GM18909 (cell line): ENCODE data around the gene MAD1L1.

Experiments
- ATAC-seq: cut with Tn5 transposase; IDR thresholded peaks from one replicate; pipeline ENCODE4 v1.9.1; 2021; ENCODE audit warnings: mild to moderate bottlenecking; ENCODE audit not compliant: unreplicated experiment, poor library complexity

MAD1L1 gene

DNA sequence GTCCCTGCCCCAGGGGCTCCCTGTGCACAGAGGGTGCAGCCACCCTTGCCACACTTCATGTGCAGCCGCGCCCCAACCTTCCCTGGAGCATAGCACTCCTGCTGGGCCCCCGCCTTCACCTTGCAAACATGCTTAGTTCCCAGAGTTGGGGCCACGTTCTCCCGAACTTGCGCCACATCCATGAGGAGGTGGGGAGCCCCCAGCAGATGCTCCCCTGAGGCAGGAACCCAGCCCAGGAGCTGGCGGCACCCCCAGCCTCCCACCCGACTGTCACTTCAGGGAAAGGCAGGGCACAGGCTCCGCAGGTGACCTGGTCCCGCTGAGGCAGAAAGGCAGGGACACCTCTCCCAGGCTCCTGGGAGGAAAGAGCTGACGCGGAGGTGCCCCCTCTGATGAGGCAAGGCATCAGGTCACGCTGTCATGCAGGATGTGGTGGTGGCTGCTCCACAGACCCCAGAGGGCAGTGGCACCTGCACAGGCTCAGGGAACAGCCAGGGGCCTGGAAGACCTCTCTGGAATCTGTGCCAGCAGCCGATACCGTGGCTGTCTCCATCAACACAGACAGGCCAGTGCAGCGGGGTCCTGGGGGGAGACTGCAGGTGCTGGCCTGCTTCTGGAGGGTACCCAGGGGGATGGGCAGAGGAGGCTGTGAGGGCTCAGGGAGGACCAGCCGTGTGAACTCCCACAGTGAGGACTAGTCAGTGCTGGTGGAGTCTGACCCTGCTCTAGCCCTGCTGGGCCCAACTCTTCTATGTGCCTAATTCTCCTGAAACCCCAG is 221.3 kb downstream of the MAD1L1 start:
- ATAC-seq: no peak

DNA sequence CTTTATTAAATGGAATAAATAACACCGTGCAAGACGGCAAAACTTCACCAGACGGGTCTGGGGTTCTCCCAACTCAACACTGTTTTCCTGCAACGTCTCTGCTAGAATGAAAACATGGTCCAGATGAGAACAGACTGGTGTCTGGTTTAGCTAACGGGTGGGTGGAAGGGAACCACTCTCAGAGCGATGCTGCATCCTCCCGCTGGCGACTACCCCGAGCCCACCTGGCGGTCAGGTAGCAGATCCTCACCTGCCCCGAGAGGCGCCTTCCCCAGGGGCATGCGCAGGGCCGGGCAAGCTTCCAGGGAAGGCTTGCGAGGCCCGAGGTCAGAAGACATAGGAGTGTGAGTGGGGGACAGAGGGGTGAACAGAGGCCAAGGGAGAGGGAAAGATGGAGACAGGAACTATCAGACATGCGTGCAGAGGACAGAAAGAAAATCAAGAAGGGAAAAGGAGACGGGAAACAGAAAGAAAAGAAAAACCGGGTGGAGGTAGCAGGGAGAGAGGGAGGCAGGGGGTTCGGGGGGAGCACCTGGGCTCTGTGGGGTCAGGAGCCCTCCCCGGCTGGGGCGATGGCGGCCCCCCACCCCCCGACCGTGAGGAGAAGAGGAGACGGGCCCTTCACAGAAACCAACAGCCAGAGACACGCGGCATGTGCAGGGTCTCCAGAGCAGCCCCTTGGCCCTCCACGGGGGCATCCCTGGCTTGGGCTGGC is 222.0 kb downstream of the MAD1L1 start:
- no peak for ATAC-seq

DNA sequence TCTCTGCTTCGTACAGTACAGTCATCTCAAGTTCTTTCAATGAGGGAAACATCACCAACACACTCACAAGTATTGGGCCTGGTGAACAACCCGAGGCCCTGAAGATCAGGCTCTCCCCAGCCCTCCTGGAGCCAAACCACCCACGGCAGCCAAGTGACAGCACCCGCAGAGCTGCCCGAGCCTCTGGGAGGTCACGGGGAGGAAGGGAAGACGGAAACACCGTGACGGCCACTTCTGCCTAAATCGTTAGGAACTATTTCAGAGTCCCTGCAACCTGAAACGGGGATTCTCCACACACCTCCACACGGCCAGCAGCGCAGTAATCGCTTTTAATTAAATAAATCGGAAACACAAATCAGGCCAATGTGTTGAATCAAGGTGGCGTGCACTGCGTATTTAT is 222.6 kb downstream of the MAD1L1 start:
- ATAC-seq: no peak

DNA sequence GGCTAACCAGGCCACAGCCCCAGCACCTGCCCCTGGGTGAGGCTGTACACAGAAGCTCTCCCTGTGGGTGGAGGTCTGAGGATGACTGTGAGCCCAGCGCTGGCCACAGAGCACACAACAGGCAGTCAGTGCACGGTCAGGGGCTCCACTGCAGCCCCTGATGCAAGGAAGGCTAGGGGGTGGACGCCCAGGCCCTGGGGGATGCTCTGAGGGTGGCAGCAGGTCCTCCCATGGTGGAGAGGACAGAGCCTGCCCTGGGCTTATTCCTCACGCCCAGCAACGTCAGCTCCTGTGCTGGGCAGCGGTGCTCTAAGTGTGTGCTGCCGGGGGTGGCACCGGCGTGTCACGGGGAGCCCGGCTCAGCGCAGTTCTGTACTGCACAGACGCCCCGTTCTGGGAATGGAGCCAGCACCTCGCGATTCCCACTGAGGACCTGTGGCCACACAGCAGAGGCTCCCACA is 223.2 kb downstream of the MAD1L1 start:
- no peak for ATAC-seq

DNA sequence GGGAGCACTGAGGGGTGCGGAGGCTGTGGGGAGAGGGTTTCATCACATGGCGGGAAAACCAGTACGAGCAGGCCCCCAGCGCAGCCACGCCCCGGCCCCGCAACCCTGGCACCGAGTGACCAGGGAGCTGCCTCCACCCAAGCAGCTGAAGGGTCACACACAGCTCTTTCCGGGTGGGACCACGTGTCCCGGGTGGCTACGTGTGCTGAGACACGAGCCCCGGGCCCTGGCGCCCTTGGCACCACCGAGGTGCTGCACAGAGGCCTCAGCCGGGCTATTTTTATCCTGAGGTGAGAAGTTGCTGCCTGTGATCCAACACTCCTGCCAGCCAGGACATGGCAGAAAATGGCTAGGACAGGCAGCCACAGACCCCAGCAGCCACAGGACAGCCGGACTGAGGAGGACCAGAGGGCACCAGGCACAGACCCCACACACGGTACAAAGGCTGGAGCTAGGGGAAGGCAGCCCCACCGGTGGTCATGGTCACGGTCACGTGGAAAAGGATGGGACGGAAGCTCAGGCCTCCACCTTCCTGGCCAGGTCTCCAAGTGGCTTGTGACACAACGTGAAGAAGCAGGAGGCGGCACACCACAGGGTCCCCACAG is 223.7 kb downstream of the MAD1L1 start:
- ATAC-seq: no peak

DNA sequence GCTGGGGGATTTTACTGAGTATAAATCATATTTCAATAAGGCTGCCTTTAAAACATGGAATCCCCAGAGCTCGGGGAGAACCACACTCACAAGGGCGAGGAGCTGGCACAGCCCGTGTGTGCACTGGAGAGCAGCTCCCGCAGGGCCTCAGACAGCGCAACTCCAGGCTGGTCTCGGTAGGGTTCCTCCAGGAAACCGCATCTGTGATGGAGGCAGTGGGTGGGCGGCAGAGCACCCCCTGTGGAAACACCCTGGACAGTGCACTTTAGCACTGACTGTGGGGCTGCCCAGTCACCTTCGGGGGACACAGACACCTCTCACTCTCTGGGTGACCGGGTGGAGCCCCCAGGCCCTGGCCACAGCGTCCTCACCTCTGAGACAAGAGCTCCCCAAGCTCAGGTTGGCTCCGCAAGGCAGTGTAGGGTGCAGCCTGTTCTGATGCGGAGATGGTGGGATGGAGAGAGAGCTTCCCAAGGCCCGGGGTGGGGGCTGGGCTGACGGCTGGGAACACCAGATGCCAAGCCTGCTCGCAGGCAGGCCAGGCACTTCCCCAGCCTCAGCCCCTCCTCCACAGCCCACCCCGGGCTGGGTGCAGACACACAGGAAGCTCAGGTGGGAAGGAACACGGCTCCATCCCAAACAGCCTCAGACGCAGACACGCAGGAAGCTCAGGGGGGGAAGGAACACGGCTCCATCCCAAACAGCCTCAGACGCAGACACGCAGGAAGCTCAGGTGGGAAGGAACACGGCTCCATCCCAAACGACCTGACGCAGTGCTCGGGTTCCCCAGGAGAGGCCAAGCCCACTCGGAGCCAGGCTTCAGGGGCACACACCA is 224.4 kb downstream of the MAD1L1 start:
- no peak for ATAC-seq

DNA sequence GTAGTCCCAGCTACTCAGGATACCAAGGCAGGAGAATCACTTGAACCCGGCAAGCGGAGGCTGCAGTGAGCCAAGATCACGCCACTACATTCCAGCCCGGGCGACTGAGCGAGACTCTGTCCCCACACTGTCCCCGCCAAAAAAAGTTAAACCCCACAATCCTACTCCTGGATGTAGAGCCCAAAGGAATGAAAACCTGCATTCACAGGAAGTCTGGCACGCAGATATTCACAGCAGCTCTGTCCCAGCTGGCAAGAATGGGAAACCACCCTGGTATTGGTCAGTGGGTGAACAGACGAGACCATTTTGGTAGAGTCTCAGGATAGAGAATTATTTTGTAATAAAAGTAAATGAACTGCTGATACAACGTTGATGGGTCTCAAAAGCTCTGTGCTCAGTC is 225.2 kb downstream of the MAD1L1 start:
- ATAC-seq: no peak

DNA sequence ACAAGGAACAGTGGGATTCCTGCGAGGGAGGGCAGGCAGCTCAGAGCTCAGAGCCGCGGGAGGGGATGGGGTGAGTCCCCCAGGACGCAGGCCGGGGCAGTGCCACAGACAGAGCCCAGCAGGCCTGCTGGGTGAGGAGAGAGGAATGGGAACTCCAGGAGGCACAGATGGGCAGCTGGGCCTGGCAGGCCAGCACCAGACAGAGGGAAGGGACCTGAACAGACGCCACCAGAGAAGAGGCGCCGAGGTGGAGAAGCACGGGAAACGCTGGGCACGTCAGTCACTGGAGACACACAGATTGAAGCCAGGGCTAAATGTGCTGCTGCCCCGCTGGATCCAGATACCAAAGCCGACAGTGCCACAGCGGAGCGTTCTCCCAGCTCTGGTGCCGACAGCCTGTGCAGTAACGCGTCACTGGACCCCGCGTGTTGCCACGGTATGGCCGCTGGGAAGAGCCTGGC is 225.8 kb downstream of the MAD1L1 start:
- ATAC-seq: no peak

DNA sequence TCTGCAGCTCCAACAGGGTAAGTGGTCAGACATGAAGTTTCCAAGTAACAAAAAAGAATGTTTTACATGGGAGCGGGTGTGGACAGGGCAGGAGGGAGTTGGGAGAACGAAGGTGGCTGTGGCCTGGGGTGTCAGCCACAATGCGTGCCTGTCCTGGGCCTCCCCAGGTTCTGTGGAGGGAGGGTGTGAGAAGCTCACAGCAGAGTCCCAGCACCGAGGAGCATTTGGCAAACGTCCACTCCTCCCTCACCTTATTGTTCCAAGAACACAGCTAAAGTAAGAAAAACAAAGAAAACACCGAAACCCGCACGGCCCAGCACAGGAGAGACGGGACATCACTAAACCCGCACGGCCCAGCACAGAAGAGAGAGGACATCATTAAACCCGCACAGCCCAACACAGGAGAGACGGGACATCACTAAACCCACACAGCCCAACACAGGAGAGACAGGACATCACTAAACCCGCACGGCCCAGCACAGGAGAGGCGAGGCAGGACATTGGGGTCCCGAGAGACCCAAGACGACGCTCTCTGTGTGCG is 226.4 kb downstream of the MAD1L1 start:
- ATAC-seq: no peak

DNA sequence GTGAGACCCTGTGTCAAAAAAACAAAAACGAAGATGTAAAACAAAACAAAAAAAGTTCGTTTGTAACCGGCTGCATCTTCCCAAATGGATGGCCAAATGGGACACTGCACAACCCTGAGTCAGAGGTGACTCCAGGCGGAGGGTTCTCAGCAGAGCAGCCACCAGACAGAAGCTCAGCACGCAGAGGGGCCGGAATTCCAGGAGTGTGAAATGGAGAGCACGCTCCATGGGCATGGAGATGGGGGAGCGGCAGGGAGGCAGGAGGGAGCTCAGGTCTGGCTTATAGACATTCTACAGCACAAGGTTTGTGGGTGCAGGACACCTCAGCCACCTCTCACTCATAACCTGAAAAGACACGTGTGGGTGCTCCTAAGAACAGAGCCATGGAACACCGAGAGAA is 227.0 kb downstream of the MAD1L1 start:
- no peak for ATAC-seq

DNA sequence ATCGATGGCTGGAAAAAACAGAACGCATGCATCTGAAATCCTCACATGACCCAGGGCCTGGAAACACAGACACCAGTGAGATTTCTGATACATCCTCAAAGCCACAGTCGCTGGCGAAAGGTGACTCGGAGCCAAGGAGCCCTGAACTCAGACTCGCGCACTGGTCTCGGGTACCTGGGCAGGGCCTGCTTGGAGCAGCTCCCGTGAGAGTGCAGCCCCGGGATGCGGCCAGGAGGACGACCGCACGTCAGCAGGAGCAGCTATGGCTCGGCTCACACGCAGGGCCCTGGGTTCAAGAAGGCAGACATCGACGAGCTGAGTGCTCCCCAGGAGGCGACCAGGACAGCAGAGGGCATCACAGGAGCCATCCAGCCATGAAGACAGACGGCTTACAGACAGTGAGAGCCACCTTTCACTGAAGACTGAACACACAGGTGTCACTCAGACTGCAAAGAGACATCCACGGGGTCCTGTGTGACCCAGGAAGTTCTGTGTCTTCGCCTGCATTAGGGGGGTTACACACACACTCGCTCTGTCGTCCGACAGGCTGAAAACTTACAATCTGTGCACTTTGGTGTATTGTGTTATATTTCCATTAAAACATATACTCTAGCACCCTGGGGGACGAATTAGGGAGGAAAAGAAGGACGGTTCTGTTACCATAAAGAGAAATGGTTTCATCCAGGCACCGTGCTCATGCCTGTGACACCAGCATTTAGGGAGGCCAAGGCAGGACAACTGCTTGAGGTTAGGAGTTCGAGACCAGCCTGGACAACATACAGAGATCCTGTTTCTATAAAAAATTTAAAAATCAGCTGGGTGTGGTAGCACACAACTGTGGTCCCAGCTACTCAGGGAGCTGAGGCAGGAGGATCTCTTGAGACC is 227.7 kb downstream of the MAD1L1 start:
- no peak for ATAC-seq

DNA sequence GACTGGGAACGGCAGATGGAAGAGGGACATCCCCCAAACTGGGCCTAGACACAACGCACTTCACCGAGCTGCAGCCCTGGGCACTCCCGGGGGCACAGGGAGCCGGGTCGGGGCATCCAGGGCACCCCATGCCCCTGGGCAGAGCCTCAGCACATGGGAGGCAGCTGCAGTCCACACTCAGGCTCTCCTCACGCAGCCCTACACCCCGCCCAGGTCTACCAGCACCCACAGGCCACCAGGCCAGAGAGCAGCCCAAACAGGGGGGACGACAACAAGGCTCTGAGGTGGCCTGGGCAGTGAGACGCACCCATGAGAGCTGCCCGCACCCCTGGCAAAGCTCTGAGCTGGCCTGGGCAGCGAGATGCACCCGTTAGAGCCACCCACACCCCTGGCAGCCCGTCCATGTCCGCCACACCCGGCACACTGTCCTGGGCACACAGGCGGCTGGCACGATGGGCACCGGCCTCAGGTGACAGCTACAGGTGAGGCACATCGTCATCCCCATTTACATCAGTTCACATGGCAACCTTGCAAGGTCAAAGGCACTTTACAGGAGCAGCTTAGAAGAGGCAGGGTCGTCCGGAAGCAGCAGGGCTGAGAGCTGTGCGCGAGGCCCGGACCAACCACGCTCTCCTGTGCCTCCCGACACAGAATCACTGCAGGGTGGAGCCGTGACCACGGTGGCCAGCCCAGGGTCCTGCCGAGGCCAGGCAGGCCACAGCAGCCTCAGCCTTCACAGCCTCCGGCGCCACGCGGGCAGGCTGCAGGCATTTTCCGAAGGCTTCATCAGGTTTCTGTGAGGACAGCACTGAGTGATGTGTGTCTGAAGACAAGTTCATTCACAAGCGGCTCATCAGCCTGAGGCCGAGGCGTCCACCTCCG is 228.6 kb downstream of the MAD1L1 start:
- no peak for ATAC-seq

DNA sequence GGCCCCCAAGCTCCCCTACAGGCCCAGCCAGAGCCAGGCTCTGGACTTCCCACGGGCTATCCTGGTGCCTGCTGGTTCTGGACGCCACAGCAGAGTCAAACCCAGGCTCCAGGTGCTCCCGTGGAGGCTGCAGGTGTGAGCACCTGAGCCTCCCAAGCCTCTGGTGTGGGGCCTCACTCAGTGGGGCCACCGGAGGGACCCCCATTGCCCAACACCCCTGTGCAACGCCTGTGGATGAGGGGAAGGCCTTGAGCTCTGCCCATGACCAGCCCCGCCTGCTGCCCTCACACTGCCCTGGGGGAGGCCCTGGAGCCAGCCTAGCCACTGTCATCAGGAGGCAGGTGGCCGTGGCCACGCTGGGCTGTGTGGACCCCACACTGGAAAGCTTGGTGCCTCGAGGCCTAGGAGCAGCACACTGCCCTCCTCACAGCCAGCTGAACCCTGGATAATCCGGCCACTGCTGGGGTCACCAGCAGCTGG is 229.3 kb downstream of the MAD1L1 start:
- ATAC-seq: no peak

DNA sequence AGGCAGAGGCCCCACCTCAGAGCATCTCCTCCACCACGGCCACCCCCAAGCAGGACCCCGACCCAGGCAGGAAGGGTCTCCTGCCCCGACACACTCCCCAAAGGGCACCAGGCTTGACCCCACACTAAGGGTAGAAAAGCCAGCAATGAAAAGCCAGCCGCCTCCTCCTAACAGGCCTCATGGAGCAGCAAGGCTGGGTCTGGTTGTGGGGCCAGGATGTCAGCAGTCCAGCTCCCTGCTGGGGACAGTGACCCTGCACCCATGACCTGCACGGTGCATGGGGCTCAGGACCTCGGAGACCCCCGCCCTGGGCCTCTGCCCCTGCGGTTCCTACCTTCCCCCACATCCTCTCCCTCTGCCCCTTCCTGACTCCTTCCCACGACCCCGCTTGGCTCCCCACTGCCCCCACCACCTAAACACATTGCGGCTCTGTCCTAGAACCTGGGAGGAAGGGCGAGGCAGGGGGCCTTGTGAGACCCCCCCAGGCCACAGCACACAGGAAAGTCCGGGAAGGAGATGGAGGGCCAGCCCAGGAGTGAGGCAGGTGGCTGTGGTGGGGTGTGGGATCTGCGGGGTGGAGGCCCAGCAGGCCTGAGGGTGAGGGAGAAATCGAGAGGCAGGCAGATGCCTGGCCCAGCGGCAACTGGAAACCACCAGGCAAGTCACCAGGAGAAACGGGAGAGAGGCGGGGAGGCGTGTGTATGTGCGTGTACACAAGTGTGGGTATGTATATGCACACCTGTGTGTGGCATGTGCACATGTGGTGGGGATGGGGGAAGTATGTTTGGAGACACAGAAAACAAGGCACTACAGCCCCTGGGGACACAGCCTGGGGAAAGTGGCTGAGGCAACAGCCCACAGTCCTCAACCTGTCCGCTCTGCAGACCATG is 229.9 kb downstream of the MAD1L1 start:
- no peak for ATAC-seq

DNA sequence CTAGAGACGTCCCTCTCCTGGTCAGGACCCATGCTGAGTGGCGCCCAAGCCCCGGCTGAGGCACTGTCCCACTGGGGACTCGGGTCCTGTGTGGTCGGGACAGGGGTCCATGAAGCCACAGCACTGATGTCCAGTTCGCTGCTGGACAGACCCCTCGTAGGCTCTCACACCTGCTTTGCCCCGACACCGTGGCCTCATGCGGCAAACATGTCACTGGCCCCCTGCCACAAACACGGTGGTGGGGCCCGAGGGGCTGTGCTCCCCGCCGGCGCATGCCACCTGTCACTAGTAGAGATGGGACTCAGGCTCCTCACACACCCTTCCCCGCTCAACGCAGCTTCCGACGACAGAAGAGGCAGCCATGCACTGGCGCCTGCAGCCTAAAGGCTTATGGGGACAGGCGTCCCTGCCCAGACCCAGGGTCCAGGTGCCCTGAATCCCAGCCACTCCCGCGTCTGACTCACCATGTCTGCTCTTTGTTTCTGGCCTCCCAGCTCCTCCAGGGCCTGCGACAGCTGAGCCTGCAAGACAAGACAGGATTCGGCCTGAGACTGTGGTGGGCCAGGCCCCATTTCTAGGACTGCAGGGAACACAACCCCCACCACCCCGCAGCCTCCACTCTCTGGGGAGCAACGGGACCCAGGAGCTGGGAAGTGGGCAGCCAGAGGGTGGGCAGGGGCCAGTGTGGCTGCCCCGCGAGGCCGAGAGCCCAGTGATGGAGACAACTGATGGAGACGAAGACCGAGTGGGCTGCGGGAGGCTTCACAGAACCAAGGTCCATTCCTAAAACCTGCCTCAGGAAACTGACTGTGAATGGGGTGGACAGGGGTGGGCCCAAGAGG is 230.9 kb downstream of the MAD1L1 start:
- ATAC-seq: no peak

DNA sequence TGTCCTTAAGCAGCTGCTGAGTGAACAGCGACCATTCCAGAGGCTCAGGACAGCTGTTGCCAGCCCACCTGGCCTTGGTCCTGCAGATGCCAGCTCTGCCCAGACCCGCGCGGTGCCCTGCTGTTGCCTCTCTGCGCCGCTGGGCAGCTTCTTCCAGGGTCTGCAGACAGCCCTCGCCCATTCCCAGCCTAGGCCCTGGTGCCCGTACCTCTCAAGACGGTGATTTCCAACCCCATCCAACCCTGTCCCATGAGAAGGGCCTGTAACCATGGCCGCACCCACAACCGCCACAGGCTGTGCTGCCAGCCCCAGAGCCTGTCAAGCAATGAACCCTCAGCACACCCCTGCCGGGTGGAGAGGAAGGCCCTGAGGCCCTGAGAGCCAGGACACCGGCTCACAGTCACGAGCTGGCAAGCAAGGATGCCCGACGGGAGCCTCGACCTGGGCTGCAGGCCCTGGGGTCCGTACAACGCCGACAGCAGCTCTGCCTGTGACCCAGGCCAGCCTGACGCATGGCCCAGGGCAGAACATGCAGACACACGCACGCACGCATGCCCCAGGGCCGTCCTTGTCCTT is 231.9 kb downstream of the MAD1L1 start:
- no peak for ATAC-seq
